H9 (cell line): Measurements from ENCODE around the gene CATSPERZ. TPM values are rescaled to one million over a fixed set of nuclear protein-coding genes. Genes with fewer than 3 reads are reported as not detected.

Source experiments
- DNase-seq: peaks from one replicate; pipeline ENCODE4 v3.0.0-alpha.2; 2017
- H2AFZ ChIP-seq: one replicate; pipeline ENCODE4 v1.6.1; 2013; ENCODE audit warnings: mild to moderate bottlenecking, low read length, control low read depth, moderate library complexity
- H2AK5ac ChIP-seq: 2 replicates; pipeline ENCODE4 v1.6.1; 2013; ENCODE audit warnings: low read length, control low read depth, mixed read lengths; ENCODE audit not compliant: insufficient read length
- H2BK120ac ChIP-seq: one replicate; pipeline ENCODE4 v1.6.1; 2013; ENCODE audit warnings: low read depth, mild to moderate bottlenecking, low read length, control low read depth, inconsistent platforms; ENCODE audit not compliant: poor library complexity, severe bottlenecking
- H2BK12ac ChIP-seq: 2 replicates; pipeline ENCODE4 v1.6.1; 2013; ENCODE audit warnings: low read length, control low read depth, mixed read lengths, low read depth; ENCODE audit not compliant: insufficient read length
- H2BK15ac ChIP-seq: 2 replicates; pipeline ENCODE4 v1.6.1; 2013; ENCODE audit warnings: low read depth, low read length, control low read depth
- H2BK20ac ChIP-seq: one replicate; pipeline ENCODE4 v1.6.1; 2013; ENCODE audit warnings: low read depth, mild to moderate bottlenecking, low read length, control low read depth, inconsistent platforms; ENCODE audit not compliant: poor library complexity, severe bottlenecking
- H2BK5ac ChIP-seq: 2 replicates; pipeline ENCODE4 v1.6.1; 2013; ENCODE audit warnings: low read length, control low read depth, mixed read lengths; ENCODE audit not compliant: insufficient read length
- H3K14ac ChIP-seq: 2 replicates; pipeline ENCODE4 v1.6.1; 2013; ENCODE audit warnings: low read length, control low read depth; ENCODE audit not compliant: insufficient read depth
- H3K18ac ChIP-seq: 2 replicates; pipeline ENCODE4 v1.6.1; 2013; ENCODE audit warnings: low read depth, mild to moderate bottlenecking, mixed read lengths, low read length, control low read depth; ENCODE audit not compliant: insufficient read length
- H3K23ac ChIP-seq: 2 replicates; pipeline ENCODE4 v1.6.1; 2013; ENCODE audit warnings: low read length, control low read depth, mixed read lengths, low read depth; ENCODE audit not compliant: insufficient read length
- H3K23me2 ChIP-seq: 2 replicates; pipeline ENCODE4 v1.6.1; 2013; ENCODE audit warnings: low read depth, mild to moderate bottlenecking, mixed read lengths, low read length, control low read depth; ENCODE audit not compliant: insufficient read length, poor library complexity, severe bottlenecking
- H3K27ac ChIP-seq: 2 replicates; pipeline ENCODE4 v1.5.1; 2013; ENCODE audit warnings: low read length, control low read depth, mixed read lengths, low read depth; ENCODE audit not compliant: insufficient read length
- H3K27me3 ChIP-seq: 2 replicates; pipeline ENCODE4 v1.6.1; 2013; ENCODE audit warnings: low read length, control low read depth, inconsistent platforms; ENCODE audit not compliant: insufficient read depth
- H3K4ac ChIP-seq: 2 replicates; pipeline ENCODE4 v1.6.1; 2013; ENCODE audit warnings: low read depth, mild to moderate bottlenecking, control low read depth, inconsistent platforms, low read length, moderate library complexity
- H3K4me1 ChIP-seq: 2 replicates; pipeline ENCODE4 v1.6.1; 2013; ENCODE audit warnings: low read length, control low read depth, inconsistent platforms; ENCODE audit not compliant: insufficient read depth
- H3K4me2 ChIP-seq: 2 replicates; pipeline ENCODE4 v1.6.1; 2013; ENCODE audit warnings: low read length, control low read depth, mixed read lengths; ENCODE audit not compliant: insufficient read length, insufficient read depth
- H3K56ac ChIP-seq: 2 replicates; pipeline ENCODE4 v1.6.1; 2013; ENCODE audit warnings: low read depth, mild to moderate bottlenecking, mixed read lengths, low read length, control low read depth; ENCODE audit not compliant: insufficient read length
- H3K79me1 ChIP-seq: 2 replicates; pipeline ENCODE4 v1.6.1; 2013; ENCODE audit warnings: low read depth, mild to moderate bottlenecking, moderate library complexity, low read length, control low read depth, inconsistent platforms; ENCODE audit not compliant: insufficient read depth, poor library complexity, severe bottlenecking
- H3K79me2 ChIP-seq: 2 replicates; pipeline ENCODE4 v1.6.1; 2013; ENCODE audit warnings: low read length, control low read depth, inconsistent platforms; ENCODE audit not compliant: insufficient read depth
- H3K9ac ChIP-seq: 2 replicates; pipeline ENCODE4 v1.6.1; 2013; ENCODE audit warnings: low read length, control low read depth, mixed read lengths; ENCODE audit not compliant: insufficient read length; ENCODE audit errors: extremely low read depth
- H3K9me3 ChIP-seq: one replicate; pipeline ENCODE4 v1.6.1; 2013; ENCODE audit warnings: low read depth, low read length, inconsistent platforms; ENCODE audit not compliant: control insufficient read depth
- H3T11ph ChIP-seq: one replicate; pipeline ENCODE4 v1.6.1; 2013; ENCODE audit warnings: mild to moderate bottlenecking, low read length, control low read depth, inconsistent platforms
- H4K20me1 ChIP-seq: one replicate; pipeline ENCODE4 v1.6.1; 2013; ENCODE audit not compliant: control insufficient read depth, insufficient read length, insufficient read depth
- H4K5ac ChIP-seq: 2 replicates; pipeline ENCODE4 v1.6.1; 2013; ENCODE audit warnings: low read depth, mild to moderate bottlenecking, mixed read lengths, low read length, control low read depth; ENCODE audit not compliant: insufficient read length
- H4K8ac ChIP-seq: replicated peaks from 2 replicates; pipeline ENCODE4 v1.6.1; 2013; ENCODE audit warnings: low read length, control low read depth, mixed read lengths, low read depth; ENCODE audit not compliant: insufficient read length
- H4K91ac ChIP-seq: 2 replicates; pipeline ENCODE4 v1.6.1; 2013; ENCODE audit warnings: low read depth, mild to moderate bottlenecking, moderate library complexity, mixed read lengths, low read length, control low read depth; ENCODE audit not compliant: insufficient read length
- H3K27ac Mint-ChIP-seq, 3 experiments: 2 replicates in 2 of 3; 3 replicates in 1 of 3; pipeline ENCODE4 v1.8.0; 2020 to 2021; ENCODE audit warnings: mixed read lengths in 3 of 3, mild to moderate bottlenecking in 1 of 3, moderate library complexity in 1 of 3
- H3K27me3 Mint-ChIP-seq: 2 replicates; pipeline ENCODE4 v1.8.0; 2021; ENCODE audit warnings: low read depth, mild to moderate bottlenecking, moderate library complexity, mixed read lengths
- H3K36me3 Mint-ChIP-seq, 3 experiments: 2 replicates in 2 of 3; 3 replicates in 1 of 3; pipeline ENCODE4 v1.8.0; 2020 to 2021; ENCODE audit warnings: low read depth in 3 of 3, mixed read lengths in 3 of 3; ENCODE audit not compliant: insufficient read depth in 1 of 3
- H3K4me1 Mint-ChIP-seq, 2 experiments: 2 replicates each; pipeline ENCODE4 v1.8.0; 2020; ENCODE audit warnings: mixed read lengths in 2 of 2
- H3K4me3 Mint-ChIP-seq, 2 experiments: 2 replicates in 1 of 2; 3 replicates in 1 of 2; pipeline ENCODE4 v1.8.0; 2020 to 2021; ENCODE audit warnings: mild to moderate bottlenecking in 2 of 2, mixed read lengths in 2 of 2, moderate library complexity in 1 of 2
- H3K9me3 Mint-ChIP-seq, 2 experiments: 2 replicates in 1 of 2; 3 replicates in 1 of 2; pipeline ENCODE4 v1.8.0; 2020; ENCODE audit warnings: mild to moderate bottlenecking in 2 of 2, mixed read lengths in 2 of 2, moderate library complexity in 1 of 2
- WGBS: extraction: QIAGEN DNeasy Blood & Tissue Kit; methylation state at CpG from one replicate; pipeline ENCODE4 v1.1.7; 2013; ENCODE audit warnings: missing lambda C conversion rate, low lambda C conversion rate, mixed read lengths; ENCODE audit not compliant: insufficient read length; ENCODE audit errors: extremely low coverage; 5-methylcytosine and 5-hydroxymethylcytosine counted together
- total RNA-seq: library from RNA; stranded (reverse); gene quantifications from 2 replicates; pipeline ENCODE4 v1.2.1, GENCODE V29; 2021
- TF ChIP-seq, protein P1 (sequence below): fragments of 200-600 bp; sonication (generic); conservative IDR thresholded peaks from 3 replicates; pipeline ENCODE4 v1.8.0; 2021; ENCODE audit warnings: antibody characterized with exemption, mild to moderate bottlenecking

CATSPERZ gene
- total RNA-seq, 1 experiment from 2014 or later, result 0.92 TPM

DNA sequence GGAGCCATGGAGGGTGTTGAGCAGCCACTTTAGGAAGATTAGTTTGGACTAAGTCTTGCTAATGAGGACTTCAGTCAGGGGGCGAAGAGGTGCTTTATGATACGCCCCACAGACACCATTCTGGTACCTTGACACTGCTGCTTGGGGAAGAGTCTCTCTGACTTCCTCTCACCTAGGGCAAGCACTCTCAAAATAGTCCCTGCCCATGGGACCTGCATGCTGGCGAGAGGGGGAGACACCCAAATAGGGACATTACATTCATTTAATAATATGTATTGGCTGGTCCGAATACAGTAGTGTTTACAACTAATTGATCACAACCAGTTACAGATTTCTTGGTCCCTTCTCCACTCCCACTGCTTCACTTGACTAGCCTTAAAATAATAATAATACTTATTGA lies 4.4 kb upstream of the CATSPERZ start:
- Histone ChIP-seq H3K27me3 (peaks cover 93% of the 10 kb centered on the region), H3K9ac (no peak overlapping the region), H3K56ac (no peak overlapping the region), H4K8ac (no peak overlapping the region), H3K27ac (no peak overlapping the region), H2BK12ac (no peak overlapping the region), H2AK5ac (no peak overlapping the region), H4K91ac (no peak overlapping the region), H3K18ac (no peak overlapping the region), H3K4me1 (no peaks in the 10 kb centered on the region), H3K23ac (no peak overlapping the region), H3K79me1 (no peaks in the 10 kb centered on the region), H4K20me1 (no peaks in the 10 kb centered on the region), H2BK120ac (no peak overlapping the region), H2BK20ac (no peak overlapping the region), H3K9me3 (no peaks in the 10 kb centered on the region), H3K23me2 (peaks cover 13% of the 10 kb centered on the region), H3K79me2 (no peaks in the 10 kb centered on the region), H2BK5ac (no peak overlapping the region), H3K14ac (no peak overlapping the region), H3K4ac (no peak overlapping the region), H3K4me2 (no peak overlapping the region), H2AFZ (no peak overlapping the region), H4K5ac (no peak overlapping the region), H2BK15ac (no peak overlapping the region), H3T11ph (no peak overlapping the region)
- no peak for DNase-seq
- H3K36me3 Mint-ChIP-seq, result peaks cover 0 to under 1% (median 0%) of the 10 kb centered on the region in 3 experiments; a peak in 1 of 7 replicates
- TF ChIP-seq, protein P1, sequence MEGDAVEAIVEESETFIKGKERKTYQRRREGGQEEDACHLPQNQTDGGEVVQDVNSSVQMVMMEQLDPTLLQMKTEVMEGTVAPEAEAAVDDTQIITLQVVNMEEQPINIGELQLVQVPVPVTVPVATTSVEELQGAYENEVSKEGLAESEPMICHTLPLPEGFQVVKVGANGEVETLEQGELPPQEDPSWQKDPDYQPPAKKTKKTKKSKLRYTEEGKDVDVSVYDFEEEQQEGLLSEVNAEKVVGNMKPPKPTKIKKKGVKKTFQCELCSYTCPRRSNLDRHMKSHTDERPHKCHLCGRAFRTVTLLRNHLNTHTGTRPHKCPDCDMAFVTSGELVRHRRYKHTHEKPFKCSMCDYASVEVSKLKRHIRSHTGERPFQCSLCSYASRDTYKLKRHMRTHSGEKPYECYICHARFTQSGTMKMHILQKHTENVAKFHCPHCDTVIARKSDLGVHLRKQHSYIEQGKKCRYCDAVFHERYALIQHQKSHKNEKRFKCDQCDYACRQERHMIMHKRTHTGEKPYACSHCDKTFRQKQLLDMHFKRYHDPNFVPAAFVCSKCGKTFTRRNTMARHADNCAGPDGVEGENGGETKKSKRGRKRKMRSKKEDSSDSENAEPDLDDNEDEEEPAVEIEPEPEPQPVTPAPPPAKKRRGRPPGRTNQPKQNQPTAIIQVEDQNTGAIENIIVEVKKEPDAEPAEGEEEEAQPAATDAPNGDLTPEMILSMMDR, result no peak
- H3K4me1 Mint-ChIP-seq, result peaks cover 8 to 26% of the 10 kb centered on the region in 2 experiments
- peaks cover 0 to 3% of the 10 kb centered on the region in 2 experiments; a peak in 3 of 5 replicates for H3K9me3 Mint-ChIP-seq
- WGBS, result no CpG with 5 or more reads among the region's 4 CpGs
- H3K27me3 Mint-ChIP-seq, result peaks cover 93% of the 10 kb centered on the region
- H3K27ac Mint-ChIP-seq, result no peak overlapping the region
- H3K4me3 Mint-ChIP-seq, result no peak overlapping the region
